Measurements from ENCODE around the gene GPSM3.
"Not testable (repeated sequence)": the region's sequence is repeated elsewhere in the genome, so short reads cannot be mapped to it uniquely, and the experiment has no call there.

GPSM3 gene

GRCh38 chr6:32148289-32149091 lies 44.0 kb downstream of the GPSM3 start:
- peak; percentile 54 for DNase-seq

DNA sequence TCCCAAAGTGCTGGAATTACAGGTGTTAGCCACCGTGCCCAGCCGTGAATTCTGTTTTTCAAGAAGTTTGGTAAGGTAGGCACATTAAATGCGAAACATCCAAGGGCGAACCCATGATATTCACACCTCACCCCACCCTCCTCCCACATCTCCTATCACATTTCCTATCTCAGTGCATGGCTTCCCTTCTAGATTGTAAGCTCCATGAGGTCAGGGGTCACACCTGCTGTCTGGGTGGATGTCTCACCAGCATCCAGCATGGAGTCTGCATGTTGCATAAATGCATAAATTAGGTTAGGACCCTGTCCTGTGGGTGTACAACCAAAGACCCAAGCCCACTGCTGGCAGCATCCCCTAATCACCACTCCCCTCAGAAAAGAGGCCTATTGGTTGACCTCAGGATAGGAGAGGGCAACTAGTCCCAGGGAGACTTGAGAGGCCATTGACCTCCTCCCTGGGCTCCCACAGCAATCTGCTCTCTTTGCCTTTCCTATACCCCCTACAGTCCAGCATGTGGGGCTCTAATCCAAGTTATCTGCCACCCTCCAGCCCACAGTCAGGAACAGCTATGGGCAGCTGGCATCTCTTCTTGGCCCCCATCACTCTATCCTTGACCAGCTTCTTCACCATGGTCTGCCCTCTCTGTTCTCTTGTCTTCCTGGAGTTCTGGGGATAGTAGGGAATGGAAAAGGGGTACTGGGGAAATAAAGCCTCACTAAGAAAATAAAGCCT lies 44.9 kb downstream of the GPSM3 start:
- DNase-seq, result no peak

DNA sequence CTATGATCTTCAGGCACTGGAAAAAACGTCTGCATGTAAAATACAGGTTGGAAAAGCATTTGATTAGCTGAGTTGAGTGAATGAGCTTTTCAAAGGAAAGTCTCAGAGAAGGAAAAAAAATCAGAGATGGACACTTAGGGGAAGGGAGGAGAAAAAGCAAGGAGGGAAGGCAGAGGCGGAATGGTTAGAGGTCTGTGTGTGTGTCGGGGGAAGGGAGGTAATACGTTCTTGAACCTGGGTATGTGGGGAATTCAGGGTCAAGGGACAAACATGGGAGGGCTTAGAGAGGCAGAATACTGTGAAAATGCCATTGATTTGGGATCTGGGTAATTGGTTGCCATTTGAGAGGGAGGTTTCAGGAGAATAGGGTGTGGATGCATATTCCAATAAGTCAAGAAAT lies 45.8 kb downstream of the GPSM3 start:
- DNase-seq, result no peak

GRCh38 chr6:32146287-32146686 lies 46.2 kb downstream of the GPSM3 start:
- no peak for DNase-seq

DNA sequence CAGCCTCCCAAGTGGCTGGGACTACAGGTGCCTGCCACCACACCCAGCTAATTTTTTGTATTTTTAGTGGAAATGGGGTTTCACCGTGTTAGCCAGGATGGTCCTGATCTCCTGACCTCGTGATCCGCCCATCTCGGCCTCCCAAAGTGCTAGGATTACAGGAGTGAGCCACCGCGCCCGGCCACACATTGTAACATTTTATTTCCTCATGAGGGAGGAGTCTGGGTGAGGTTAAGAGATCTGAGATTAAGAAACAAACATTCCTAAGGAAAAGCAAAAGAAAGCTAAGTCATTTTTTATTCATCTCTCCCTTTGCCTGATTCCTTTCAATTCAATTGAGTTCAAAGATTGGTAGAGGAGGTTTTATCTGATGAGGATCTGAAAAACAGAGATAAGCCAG lies 48.2 kb downstream of the GPSM3 start:
- DNase-seq, result not testable (repeated sequence)
